ENCODE data around the gene RBM4B. TPM values are rescaled to one million over a fixed set of nuclear protein-coding genes. Genes with fewer than 3 reads are reported as not detected.
"Not testable (repeated sequence)": the region's sequence is repeated elsewhere in the genome, so short reads cannot be mapped to it uniquely, and the experiment has no call there.

Gene RBM4B
- 10 to 100 TPM; 14.1 to 16.5 TPM for total RNA-seq

DNA sequence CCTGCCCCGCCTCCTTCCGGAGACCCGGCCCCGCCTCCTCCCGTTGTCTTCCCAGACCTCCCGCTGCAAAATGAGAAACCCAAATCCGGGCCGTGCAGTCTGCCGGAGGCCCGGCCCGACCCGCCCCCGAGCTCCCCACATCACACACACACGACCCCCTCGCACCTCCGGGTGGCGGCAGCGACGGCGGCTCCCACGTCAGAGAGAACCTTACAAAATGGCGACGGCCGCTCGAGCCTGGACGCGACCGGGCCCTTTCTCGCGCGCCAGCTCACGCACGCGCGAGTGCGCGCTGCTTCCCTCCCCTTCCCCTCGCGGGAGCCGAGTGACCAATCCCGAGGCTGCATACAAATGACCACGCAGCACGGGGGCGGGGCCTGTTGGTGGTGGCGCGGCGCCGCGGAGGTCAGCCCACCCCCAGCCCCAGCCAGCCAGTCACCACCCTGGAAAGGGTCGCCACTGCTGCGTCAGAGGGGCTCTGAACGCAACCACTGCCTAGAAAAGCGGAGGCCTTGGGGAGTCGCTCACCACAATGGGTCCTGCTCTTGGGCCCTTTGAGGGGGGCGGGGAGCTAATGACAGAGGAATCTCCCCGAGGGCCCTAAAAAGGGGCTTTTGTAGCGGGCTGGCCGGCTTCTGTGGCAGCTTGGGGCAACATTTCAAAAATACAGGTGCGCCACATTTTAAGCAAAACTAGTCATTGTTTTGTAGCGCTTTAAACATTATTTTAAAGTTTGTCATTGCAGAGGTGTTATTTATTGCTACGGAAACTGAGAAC, at the start of gene RBM4B:
RBM4B (minus strand) TSS at position 289 of the 777 bp plus-strand sequence. CDS start 808 bp downstream, outside the sequence.
- Histone ChIP-seq H3K4me1 (no peaks in the 10 kb centered on the region), H3K9ac (ENCODE audit: low read depth in 2 of 2, low read length in 2 of 2) (peak within 1 kb of the TSS; percentile 77 to 88), H3K36me3 (no peaks in the 10 kb centered on the region), H3K4me3 (peak within 1 kb of the TSS; percentile 75), H3K27ac (peak within 1 kb of the TSS; percentile 91), H3K9me3 (no peaks in the 10 kb centered on the region), H3K27me3 (no peaks in the 10 kb centered on the region)
- intact Hi-C loops (cut with DNase I), result loop anchor here (1.0 to 5.0 kb wide), 2 partner anchors 99 to 270 kb away; no protein-coding TSS in a partner anchor
- no peak for TF ChIP-seq CTCF (IDR thresholded peaks at IDR 0.05)
- DNase-seq, result peak; percentile 97

DNA sequence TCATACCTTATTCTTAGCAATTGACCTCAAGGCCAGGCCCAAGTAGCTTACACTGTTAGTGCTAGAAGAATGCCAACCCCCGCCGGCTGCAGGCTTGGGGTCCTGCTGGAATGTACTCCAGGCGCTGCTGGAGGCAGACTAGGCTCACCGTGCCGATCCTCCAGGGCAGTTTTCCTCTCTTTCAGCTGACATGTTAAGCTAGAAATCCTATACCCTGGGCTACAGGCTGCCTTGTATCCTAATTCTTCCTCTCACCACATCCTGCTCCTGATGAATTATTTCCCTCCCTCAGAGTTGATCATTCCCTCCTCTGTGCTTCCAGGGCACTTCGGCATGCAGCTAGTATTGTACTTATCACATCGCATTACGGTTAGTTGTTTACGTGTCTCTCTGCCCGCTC, 48.0 kb upstream of the RBM4B start:
- no peak for DNase-seq

DNA sequence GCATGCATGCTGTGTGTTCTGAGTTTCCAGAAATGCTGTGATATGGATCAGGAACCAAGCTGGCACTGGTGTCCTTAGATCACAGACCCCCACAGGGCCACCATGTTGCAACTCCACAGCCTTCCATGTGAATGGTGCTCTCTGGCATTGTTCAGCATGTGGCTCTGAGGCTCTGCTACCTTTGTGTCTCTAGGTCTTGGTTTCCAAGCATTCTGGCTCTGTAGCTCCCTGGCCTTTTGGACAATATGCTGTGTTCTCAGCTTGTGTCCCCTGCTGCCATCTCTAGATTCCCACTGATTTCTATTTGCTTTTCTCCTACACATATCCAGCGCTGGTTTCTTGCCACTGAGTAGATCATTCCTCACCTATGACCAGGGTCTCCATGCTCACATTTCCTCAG, 47.4 kb upstream of the RBM4B start:
- intact Hi-C loops (cut with DNase I), result no loop called here
- no peak overlapping the region for H3K27ac ChIP-seq

More for the DNA sequence above, 48.0 kb upstream of the RBM4B start:
- Histone ChIP-seq H3K36me3 (no peaks in the 10 kb centered on the region), H3K4me3 (no peak overlapping the region), H3K27ac (no peak overlapping the region), H3K9me3 (no peaks in the 10 kb centered on the region), H3K9ac (ENCODE audit: low read depth in 2 of 2, low read length in 2 of 2) (no peak overlapping the region), H3K4me1 (no peaks in the 10 kb centered on the region), H3K27me3 (peaks cover 11% of the 10 kb centered on the region)
- intact Hi-C loops (cut with DNase I), result no loop called here
- TF ChIP-seq CTCF (IDR thresholded peaks at IDR 0.05), result no peak

DNA sequence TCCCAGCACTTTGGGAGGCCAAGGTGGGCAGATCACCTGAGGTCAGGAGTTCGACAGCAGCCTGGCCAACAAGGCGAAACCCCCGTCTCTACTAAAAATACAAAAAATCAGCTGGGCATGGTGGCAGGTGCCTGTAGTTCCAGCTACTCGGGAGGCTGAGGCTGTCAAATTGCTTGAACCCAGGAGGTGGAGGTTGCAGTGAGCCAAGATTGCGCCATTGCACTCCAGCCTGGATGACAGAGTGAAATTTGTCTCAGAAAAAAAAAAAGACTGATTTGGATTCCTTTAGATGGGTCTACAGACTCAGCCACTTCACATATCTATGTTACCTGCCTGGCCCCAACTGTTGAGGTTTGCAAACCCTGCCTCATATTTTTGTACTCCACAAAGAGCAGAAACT, 46.5 kb upstream of the RBM4B start:
- DNase-seq, result not testable (repeated sequence)

More for the DNA sequence above, 47.4 kb upstream of the RBM4B start:
- TF ChIP-seq CTCF (IDR thresholded peaks at IDR 0.05), result no peak
- Histone ChIP-seq H3K4me3 (no peak overlapping the region), H3K27me3 (peaks cover 11% of the 10 kb centered on the region), H3K9ac (ENCODE audit: low read depth in 2 of 2, low read length in 2 of 2) (no peak overlapping the region), H3K36me3 (no peaks in the 10 kb centered on the region), H3K9me3 (no peaks in the 10 kb centered on the region), H3K4me1 (no peaks in the 10 kb centered on the region)
- no peak for DNase-seq

DNA sequence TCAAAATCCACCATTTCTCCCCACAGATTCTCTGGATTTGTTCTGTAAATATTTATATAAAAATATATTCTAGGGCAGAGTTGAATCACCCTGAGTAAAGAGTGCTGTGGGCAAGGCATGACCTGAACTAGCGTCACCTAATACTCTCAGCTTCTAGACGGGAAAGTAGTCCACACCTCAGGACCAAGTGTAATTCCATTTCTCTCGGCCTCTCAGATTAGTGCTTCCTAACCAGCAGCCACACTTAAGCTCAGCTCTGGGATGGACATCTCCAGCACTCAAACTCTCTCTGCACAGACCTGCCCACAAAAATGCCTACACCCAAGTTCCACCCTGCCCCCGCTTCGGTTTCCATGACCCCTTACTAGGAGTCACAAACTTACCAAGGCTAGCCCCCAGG, 46.0 kb upstream of the RBM4B start:
- TF ChIP-seq CTCF (IDR thresholded peaks at IDR 0.05), result no peak
- H3K9ac ChIP-seq (ENCODE audit: low read depth in 2 of 2, low read length in 2 of 2), result no peak overlapping the region
- H3K9me3 ChIP-seq, result no peaks in the 10 kb centered on the region
- no peaks in the 10 kb centered on the region for H3K4me1 ChIP-seq
- intact Hi-C loops (cut with DNase I), result no loop called here
- no peak overlapping the region for H3K27ac ChIP-seq
- no peaks in the 10 kb centered on the region for H3K36me3 ChIP-seq
- no peak overlapping the region for H3K4me3 ChIP-seq
- peaks cover 5% of the 10 kb centered on the region for H3K27me3 ChIP-seq
- no peak for DNase-seq

More for the DNA sequence above, 46.5 kb upstream of the RBM4B start:
- H3K9ac ChIP-seq (ENCODE audit: low read depth in 2 of 2, low read length in 2 of 2); H3K4me3 ChIP-seq; H3K9me3 ChIP-seq; H3K27me3 ChIP-seq; H3K27ac ChIP-seq; H3K4me1 ChIP-seq; H3K36me3 ChIP-seq; intact Hi-C loops (cut with DNase I): not testable (repeated sequence)
